Measurements from ENCODE around the gene PARVA. TPM values are rescaled to one million over a fixed set of nuclear protein-coding genes. Genes with fewer than 3 reads are reported as not detected.

PARVA gene
- polyA plus RNA-seq, 3 donors = not detected

DNA sequence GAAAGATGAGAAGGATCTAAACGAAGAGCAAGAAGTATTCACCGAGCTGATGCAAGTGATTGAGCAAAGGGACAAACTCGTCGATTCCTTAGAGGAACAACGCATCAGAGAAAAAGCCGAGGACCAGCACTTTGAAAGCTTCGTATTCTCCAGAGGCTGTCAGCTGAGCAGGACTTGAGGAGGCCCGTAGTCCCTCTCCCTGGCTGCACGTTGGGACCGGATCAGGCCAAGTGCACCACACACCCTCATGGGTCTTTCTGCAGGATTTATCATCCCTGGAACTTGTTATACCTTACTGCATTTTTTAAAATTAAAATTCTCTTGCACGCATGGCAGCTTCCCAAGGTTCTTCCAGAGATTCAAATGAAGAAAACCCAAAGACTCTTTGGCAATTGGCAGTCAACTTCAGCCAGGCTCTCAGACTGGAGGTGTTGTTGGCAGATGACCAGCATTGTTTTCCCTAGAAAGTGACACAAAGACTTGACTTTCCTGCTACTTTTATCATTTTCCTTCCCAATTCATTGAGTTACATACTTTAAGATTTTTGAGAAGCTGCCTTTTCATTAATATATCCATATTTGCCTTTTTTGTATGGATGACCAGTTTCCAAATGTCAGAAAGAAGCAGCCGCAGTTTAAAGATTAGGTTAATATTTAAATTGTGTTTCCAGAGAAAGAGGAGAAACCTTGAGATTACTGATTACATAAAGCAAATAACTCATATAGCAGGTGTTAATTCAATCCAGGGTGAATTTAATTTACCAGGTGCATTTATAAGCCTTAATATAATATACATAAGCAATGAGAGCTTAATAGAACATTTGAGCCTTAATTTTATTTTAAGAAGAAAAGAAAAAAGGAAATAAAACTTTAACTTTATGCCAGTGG, 18.8 kb upstream of the PARVA start:
- Histone ChIP-seq H3K4me1 (ENCODE audit: control insufficient read depth in 1 of 2, insufficient read depth in 2 of 2, low read length in 2 of 2) (no peaks in the 10 kb centered on the region), H3K27ac (ENCODE audit: low read depth in 1 of 2, low read length in 2 of 2) (no peak overlapping the region), H3K9me3 (replicated peaks in 1 of 2; ENCODE audit: control insufficient read depth in 1 of 2, insufficient read depth in 1 of 2, low read length in 2 of 2) (no peaks in the 10 kb centered on the region), H3K27me3 (ENCODE audit: control insufficient read depth in 2 of 2, insufficient read depth in 2 of 2, low read length in 2 of 2) (peaks cover 0 to 3% of the 10 kb centered on the region in 2 donors), H3K79me2 (ENCODE audit: insufficient read depth, low read length) (no peaks in the 10 kb centered on the region), H4K20me1 (ENCODE audit: insufficient read depth, low read length) (no peaks in the 10 kb centered on the region), H2AFZ (ENCODE audit: insufficient read depth, low read depth, low read length, poor library complexity, severe bottlenecking) (no peak overlapping the region), H3K4me3 (replicated peaks in 1 of 3; ENCODE audit: low read depth in 2 of 3, low read length in 3 of 3) (no peak overlapping the region), H3K4me2 (replicated peaks; ENCODE audit: extremely low read depth, low read length, poor library complexity, severe bottlenecking) (no peak overlapping the region), H3K9ac (ENCODE audit: insufficient read depth, low read length, poor library complexity, severe bottlenecking) (no peak overlapping the region), H3K36me3 (replicated peaks in 1 of 2; ENCODE audit: control insufficient read depth in 1 of 2, insufficient read depth in 2 of 2, low read length in 2 of 2) (no peaks in the 10 kb centered on the region)
- peaks cover 0 to 2% of the 10 kb centered on the region in 2 donors for H3K36me3 Mint-ChIP-seq
- H3K27me3 Mint-ChIP-seq (ENCODE audit: low read depth in 3 of 3) = peaks cover 0 to 14% (median 8%) of the 10 kb centered on the region in 3 donors
- no peak overlapping the region for H3K4me3 Mint-ChIP-seq
- intact Hi-C loops (cut with micrococcal nuclease) = no loop called here
- peak overlapping the region in 1 of 7 donors; percentile 31 for H3K27ac Mint-ChIP-seq
- 92% methylated on average over 9 of the region's 12 CpGs for WGBS (ENCODE audit: insufficient coverage)
- DNase-seq = no peak
- no peaks in the 10 kb centered on the region for H3K4me1 Mint-ChIP-seq
- H3K9me3 Mint-ChIP-seq = no peaks in the 10 kb centered on the region
- no peak for TF ChIP-seq CTCF (IDR thresholded peaks at IDR 0.05)

DNA sequence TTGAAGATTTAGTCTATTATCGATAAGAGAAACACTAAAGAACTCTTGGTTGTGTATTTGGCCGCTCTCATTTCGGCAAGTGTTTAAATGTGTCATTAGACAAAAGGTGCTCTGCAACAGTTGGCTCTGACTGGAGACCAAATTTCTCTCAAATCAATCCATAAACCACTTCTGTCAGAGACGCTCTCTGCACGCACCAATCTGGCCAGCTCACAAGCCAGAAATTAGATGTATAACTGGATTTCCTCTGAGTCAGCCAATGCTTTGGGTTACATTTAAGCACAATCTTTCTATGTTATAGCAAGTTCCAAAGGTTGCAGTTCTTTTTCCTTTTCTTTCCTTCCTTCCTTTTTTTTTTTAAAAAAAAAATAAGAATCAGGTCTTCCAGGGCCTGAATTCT, 17.6 kb upstream of the PARVA start:
- no peak for TF ChIP-seq CTCF (IDR thresholded peaks at IDR 0.05)
- Mint-ChIP-seq H3K4me1 (no peaks in the 10 kb centered on the region), H3K27ac (no peak overlapping the region), H3K9me3 (no peaks in the 10 kb centered on the region), H3K27me3 (ENCODE audit: low read depth in 3 of 3) (peaks cover 0 to 12% (median 3%) of the 10 kb centered on the region in 3 donors), H3K36me3 (peaks cover 0 to 2% of the 10 kb centered on the region in 2 donors), H3K4me3 (no peak overlapping the region)
- Histone ChIP-seq H3K27ac (ENCODE audit: low read depth in 1 of 2, low read length in 2 of 2) (no peak overlapping the region), H3K36me3 (replicated peaks in 1 of 2; ENCODE audit: control insufficient read depth in 1 of 2, insufficient read depth in 2 of 2, low read length in 2 of 2) (no peaks in the 10 kb centered on the region), H3K4me2 (replicated peaks; ENCODE audit: extremely low read depth, low read length, poor library complexity, severe bottlenecking) (no peak overlapping the region), H2AFZ (ENCODE audit: insufficient read depth, low read depth, low read length, poor library complexity, severe bottlenecking) (no peak overlapping the region), H3K9ac (ENCODE audit: insufficient read depth, low read length, poor library complexity, severe bottlenecking) (no peak overlapping the region), H3K9me3 (replicated peaks in 1 of 2; ENCODE audit: control insufficient read depth in 1 of 2, insufficient read depth in 1 of 2, low read length in 2 of 2) (no peaks in the 10 kb centered on the region), H3K79me2 (ENCODE audit: insufficient read depth, low read length) (no peaks in the 10 kb centered on the region), H3K27me3 (ENCODE audit: control insufficient read depth in 2 of 2, insufficient read depth in 2 of 2, low read length in 2 of 2) (peaks cover 0 to 3% of the 10 kb centered on the region in 2 donors), H4K20me1 (ENCODE audit: insufficient read depth, low read length) (no peaks in the 10 kb centered on the region), H3K4me3 (replicated peaks in 1 of 3; ENCODE audit: low read depth in 2 of 3, low read length in 3 of 3) (no peak overlapping the region), H3K4me1 (ENCODE audit: control insufficient read depth in 1 of 2, insufficient read depth in 2 of 2, low read length in 2 of 2) (no peaks in the 10 kb centered on the region)
- 100% methylated on average over 3 of the region's 5 CpGs for WGBS (ENCODE audit: insufficient coverage)
- DNase-seq = no peak
- intact Hi-C loops (cut with micrococcal nuclease) = no loop called here
